Panc1 (cell line): ENCODE data around the gene PVALB. TPM values are rescaled to one million over a fixed set of nuclear protein-coding genes. Genes with fewer than 3 reads are reported as not detected.

ENCODE experiments used
- ATAC-seq: fragments of 200-7000 bp; cut with Tn5 transposase; 2 replicates; pipeline ENCODE4 v1.9.1; 2020; ENCODE audit warnings: mild to moderate bottlenecking, moderate library complexity
- Bru-seq: library from RNA; stranded (reverse); fragments of 400-500 nt; gene quantifications from one replicate; lab custom pipeline; 2021; lab: Mats Ljungman, UMichigan
- BruChase-seq, 2 experiments: library from RNA; stranded (reverse); fragments of 400-500 nt; gene quantifications; one replicate each; lab custom pipeline; 2021; lab: Mats Ljungman, UMichigan
- BruUV-seq: library from RNA; stranded (reverse); fragments of 400-500 nt; replicated peaks from 2 replicates; lab custom pipeline; 2021; lab: Mats Ljungman, UMichigan
- CTCF ChIA-PET: fragments of 300-600 bp; sonication (Branson Sonifier 250); formaldehyde crosslinking; loops from one replicate; lab custom pipeline; 2022; ENCODE audit warnings: antibody characterized with exemption; lab: Charles Lee
- POLR2A ChIA-PET: fragments of 300-600 bp; sonication (Branson Sonifier 250); formaldehyde crosslinking; loops from one replicate; lab custom pipeline; 2022; ENCODE audit warnings: antibody characterized with exemption; lab: Charles Lee
- DNase-seq: peaks from one replicate; pipeline ENCODE4 v3.0.0-alpha.2; 2010; ENCODE audit warnings: low read depth, low spot score
- H3K27ac ChIP-seq: 2 replicates; pipeline ENCODE4 v1.5.1; 2011; ENCODE audit warnings: mild to moderate bottlenecking, low read length, inconsistent platforms
- H3K27me3 ChIP-seq: fragments of 200-500 bp; sonication (Bioruptor generic); 2 replicates; pipeline ENCODE4 v1.6.0; 2014; ENCODE audit warnings: low read length, inconsistent platforms; ENCODE audit not compliant: control insufficient read depth, insufficient read depth
- H3K36me3 ChIP-seq: fragments of 200-500 bp; sonication (Bioruptor generic); 2 replicates; pipeline ENCODE4 v1.5.1; 2014; ENCODE audit warnings: inconsistent platforms, mild to moderate bottlenecking, low read length, moderate library complexity; ENCODE audit not compliant: control insufficient read depth, insufficient read depth
- H3K4me1 ChIP-seq: 2 replicates; pipeline ENCODE4 v1.5.1; 2011; ENCODE audit warnings: inconsistent platforms, mild to moderate bottlenecking, low read length, moderate library complexity; ENCODE audit not compliant: control insufficient read depth, insufficient read depth
- H3K4me3 ChIP-seq, 2 experiments: 2 replicates each; pipeline ENCODE4 v1.5.1; 2011 to 2012; ENCODE audit warnings: low read depth in 2 of 2, low read length in 2 of 2, mild to moderate bottlenecking in 2 of 2, inconsistent platforms in 1 of 2, moderate library complexity in 1 of 2
- H3K9me3 ChIP-seq: fragments of 200-500 bp; sonication (Bioruptor generic); 2 replicates; pipeline ENCODE4 v1.5.1; 2014; ENCODE audit warnings: low read depth, mild to moderate bottlenecking, inconsistent platforms, low read length, moderate library complexity; ENCODE audit not compliant: control insufficient read depth, insufficient read depth
- POLR2AphosphoS5 ChIP-seq: IDR thresholded peaks from 2 replicates; pipeline ENCODE4 v1.6.1; 2012; ENCODE audit warnings: mild to moderate bottlenecking, low read depth, low read length, moderate library complexity
- SIN3A ChIP-seq: IDR thresholded peaks from 2 replicates; pipeline ENCODE4 v1.6.1; 2012; ENCODE audit warnings: low read depth, mild to moderate bottlenecking, low read length, moderate library complexity, borderline replicate concordance; ENCODE audit not compliant: insufficient read depth
- TCF7L2 ChIP-seq: IDR thresholded peaks from 2 replicates; pipeline ENCODE4 v1.6.1; 2011; ENCODE audit warnings: mild to moderate bottlenecking, low read depth, low read length, inconsistent platforms
- in situ Hi-C: cut with HindIII; loops from 2 replicates; pipeline ENCODE4 v1.10.0; 2016; ENCODE audit warnings: low sequenced_read_pairs, low pct_unique_long_range_greater_than_20kb
- intact Hi-C: fragments of 100-400 bp; cut with micrococcal nuclease; formaldehyde crosslinking; loops from one replicate; pipeline ENCODE4 v1.10.0; 2022; ENCODE audit not compliant: unreplicated experiment
- long read RNA-seq: library from polyadenylated mRNA; unstranded; transcript quantifications from one replicate; pipeline ENCODE4 v2.0.0, GENCODE V29; 2021; ENCODE audit not compliant: unreplicated experiment
- polyA plus RNA-seq: library from polyadenylated mRNA; unstranded; fragments of >200 nt; gene quantifications from one replicate; pipeline ENCODE4 v1.2.1, GENCODE V29; 2012; ENCODE audit warnings: missing spikeins; ENCODE audit not compliant: insufficient read length
- total RNA-seq: library from RNA; stranded (reverse); gene quantifications from one replicate; pipeline ENCODE4 v1.2.1, GENCODE V29; 2021; ENCODE audit not compliant: unreplicated experiment
- TF ChIP-seq, protein P1 (sequence below), 2 experiments: IDR thresholded peaks; 2 replicates each; pipeline ENCODE4 v1.6.1; 2011 to 2012; ENCODE audit warnings: low read depth in 2 of 2, control low read depth in 1 of 2, low read length in 1 of 2, mild to moderate bottlenecking in 1 of 2, moderate library complexity in 1 of 2; ENCODE audit not compliant: insufficient read depth in 1 of 2
- TF ChIP-seq, protein P2 (sequence below): fragments of 450-650 bp; IDR thresholded peaks from 2 replicates; pipeline ENCODE4 v1.5.1; 2017; ENCODE audit warnings: mild to moderate bottlenecking

The PVALB gene, protein sequence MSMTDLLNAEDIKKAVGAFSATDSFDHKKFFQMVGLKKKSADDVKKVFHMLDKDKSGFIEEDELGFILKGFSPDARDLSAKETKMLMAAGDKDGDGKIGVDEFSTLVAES
- total RNA-seq, result not detected
- not detected for polyA plus RNA-seq
- Bru-seq, nascent RNA, result not detected
- percentile 5 among the genes with signal in this experiment for BruChase-seq, experiment 1, labeled RNA remaining after a 2-hour chase
- not detected for BruChase-seq, experiment 2, labeled RNA remaining after a 6-hour chase
- long read RNA-seq, result 0 reads

DNA sequence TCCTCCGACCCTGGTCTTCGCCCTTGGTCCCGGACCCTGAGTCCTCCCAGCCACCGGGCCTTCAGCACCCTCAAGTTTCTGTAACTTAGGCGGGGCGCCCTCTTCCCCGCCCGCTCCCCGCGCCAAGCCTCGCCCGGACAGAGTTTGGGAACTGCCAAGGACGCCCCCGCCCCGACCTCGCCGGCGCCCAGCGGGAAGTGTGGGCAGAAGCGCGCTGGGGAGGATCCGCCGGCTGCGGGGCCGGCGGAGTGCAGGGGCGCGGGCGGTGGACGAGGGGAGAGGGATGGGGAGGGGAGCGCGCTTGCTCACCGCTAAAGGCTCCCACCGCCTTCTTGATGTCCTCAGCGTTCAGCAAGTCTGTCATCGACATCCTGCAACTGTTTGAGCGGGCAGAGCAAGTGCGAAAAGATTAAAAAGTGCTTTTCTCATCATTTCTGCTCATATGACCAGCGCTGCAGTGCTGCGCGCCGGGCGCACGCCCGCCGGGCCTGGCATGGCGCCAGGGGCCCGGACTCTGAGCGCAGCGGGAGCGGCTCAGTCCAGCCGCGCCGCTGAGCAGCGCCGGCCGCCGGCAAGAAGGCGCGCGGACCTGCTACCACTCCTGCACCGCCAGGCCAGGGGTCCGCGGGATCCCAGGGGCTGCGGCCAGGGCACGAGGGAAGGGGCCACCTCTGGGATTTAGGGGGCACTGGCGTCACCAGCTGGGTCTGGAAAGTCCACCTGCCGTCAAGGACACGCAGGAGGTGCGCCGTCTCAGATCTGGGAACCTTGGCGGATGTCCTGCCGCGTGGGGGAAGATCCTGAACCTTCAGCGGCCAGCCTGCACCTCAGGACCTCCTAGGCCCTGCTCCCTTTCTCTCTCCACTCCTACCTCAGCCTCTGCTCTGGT lies at the start of gene PVALB:
Gene PVALB (minus strand): TSS at position 400 of the 889 bp plus-strand sequence. CDS start 30 bp downstream, at position 370.
- Histone ChIP-seq H3K27me3 (peaks cover 8% of the 10 kb centered on the region; the same call in 1 of the 2 replicates), H3K4me1 (no peaks in the 10 kb centered on the region; the same call in 1 of the 2 replicates), H3K36me3 (no peaks in the 10 kb centered on the region), H3K9me3 (no peaks in the 10 kb centered on the region), H3K4me3 (peak within 1 kb of the TSS; percentile 14 to 24; a peak in 3 of 4 replicates), H3K27ac (no peak within 1 kb of the TSS)
- in situ Hi-C loops (no loop called here), intact Hi-C loops (no loop called here)
- ChIA-PET POLR2A (no interaction called here), CTCF (no interaction called here)
- DNase-seq (no peak), ATAC-seq (peak; percentile 66)
- TF ChIP-seq, protein P1, sequence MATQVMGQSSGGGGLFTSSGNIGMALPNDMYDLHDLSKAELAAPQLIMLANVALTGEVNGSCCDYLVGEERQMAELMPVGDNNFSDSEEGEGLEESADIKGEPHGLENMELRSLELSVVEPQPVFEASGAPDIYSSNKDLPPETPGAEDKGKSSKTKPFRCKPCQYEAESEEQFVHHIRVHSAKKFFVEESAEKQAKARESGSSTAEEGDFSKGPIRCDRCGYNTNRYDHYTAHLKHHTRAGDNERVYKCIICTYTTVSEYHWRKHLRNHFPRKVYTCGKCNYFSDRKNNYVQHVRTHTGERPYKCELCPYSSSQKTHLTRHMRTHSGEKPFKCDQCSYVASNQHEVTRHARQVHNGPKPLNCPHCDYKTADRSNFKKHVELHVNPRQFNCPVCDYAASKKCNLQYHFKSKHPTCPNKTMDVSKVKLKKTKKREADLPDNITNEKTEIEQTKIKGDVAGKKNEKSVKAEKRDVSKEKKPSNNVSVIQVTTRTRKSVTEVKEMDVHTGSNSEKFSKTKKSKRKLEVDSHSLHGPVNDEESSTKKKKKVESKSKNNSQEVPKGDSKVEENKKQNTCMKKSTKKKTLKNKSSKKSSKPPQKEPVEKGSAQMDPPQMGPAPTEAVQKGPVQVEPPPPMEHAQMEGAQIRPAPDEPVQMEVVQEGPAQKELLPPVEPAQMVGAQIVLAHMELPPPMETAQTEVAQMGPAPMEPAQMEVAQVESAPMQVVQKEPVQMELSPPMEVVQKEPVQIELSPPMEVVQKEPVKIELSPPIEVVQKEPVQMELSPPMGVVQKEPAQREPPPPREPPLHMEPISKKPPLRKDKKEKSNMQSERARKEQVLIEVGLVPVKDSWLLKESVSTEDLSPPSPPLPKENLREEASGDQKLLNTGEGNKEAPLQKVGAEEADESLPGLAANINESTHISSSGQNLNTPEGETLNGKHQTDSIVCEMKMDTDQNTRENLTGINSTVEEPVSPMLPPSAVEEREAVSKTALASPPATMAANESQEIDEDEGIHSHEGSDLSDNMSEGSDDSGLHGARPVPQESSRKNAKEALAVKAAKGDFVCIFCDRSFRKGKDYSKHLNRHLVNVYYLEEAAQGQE (IDR thresholded peaks at IDR 0.05; ENCODE audit: insufficient read depth in 1 of 2, low read depth in 2 of 2, low read length in 1 of 2), result no peak
- TF ChIP-seq TCF7L2, result no peak
- TF ChIP-seq, protein P2, sequence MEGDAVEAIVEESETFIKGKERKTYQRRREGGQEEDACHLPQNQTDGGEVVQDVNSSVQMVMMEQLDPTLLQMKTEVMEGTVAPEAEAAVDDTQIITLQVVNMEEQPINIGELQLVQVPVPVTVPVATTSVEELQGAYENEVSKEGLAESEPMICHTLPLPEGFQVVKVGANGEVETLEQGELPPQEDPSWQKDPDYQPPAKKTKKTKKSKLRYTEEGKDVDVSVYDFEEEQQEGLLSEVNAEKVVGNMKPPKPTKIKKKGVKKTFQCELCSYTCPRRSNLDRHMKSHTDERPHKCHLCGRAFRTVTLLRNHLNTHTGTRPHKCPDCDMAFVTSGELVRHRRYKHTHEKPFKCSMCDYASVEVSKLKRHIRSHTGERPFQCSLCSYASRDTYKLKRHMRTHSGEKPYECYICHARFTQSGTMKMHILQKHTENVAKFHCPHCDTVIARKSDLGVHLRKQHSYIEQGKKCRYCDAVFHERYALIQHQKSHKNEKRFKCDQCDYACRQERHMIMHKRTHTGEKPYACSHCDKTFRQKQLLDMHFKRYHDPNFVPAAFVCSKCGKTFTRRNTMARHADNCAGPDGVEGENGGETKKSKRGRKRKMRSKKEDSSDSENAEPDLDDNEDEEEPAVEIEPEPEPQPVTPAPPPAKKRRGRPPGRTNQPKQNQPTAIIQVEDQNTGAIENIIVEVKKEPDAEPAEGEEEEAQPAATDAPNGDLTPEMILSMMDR, result no peak
- no peak for TF ChIP-seq SIN3A
- TF ChIP-seq POLR2AphosphoS5, result no peak
- BruUV-seq, result no TSS peak

DNA sequence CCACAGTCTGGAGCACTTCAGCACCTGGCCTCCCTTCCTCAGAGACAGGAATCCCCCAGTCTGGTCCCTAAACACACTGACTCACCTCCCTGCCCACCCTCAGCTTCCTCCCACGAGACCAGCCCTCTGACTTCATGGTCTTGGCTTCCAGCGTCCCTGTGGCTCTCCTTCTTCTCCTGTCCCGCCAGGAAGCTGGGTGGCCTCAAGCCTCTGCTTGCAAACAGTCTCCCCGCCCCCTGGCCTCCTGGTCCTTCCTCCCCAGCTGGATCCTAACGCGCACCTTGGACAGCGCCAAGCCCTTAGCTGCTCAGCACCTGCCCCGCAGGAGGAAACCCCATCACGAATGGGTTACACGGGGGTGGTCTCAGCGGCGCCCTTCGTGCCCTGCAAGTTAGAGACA lies 48.5 kb upstream of the PVALB start:
- in situ Hi-C loops, result no loop called here
- intact Hi-C loops, result no loop called here
- H3K4me1 ChIP-seq, result no peaks in the 10 kb centered on the region
- H3K27ac ChIP-seq, result no peak overlapping the region
- no peaks in the 10 kb centered on the region; the same call in 1 of the 2 replicates for H3K27me3 ChIP-seq
- no peak overlapping the region for H3K4me3 ChIP-seq
- ATAC-seq (no peak), DNase-seq (no peak)
- POLR2A ChIA-PET, result no interaction called here
- H3K36me3 ChIP-seq, result no peaks in the 10 kb centered on the region
- BruUV-seq, result no TSS peak
- no peaks in the 10 kb centered on the region for H3K9me3 ChIP-seq
- TF ChIP-seq SIN3A (no peak), POLR2AphosphoS5 (no peak), TCF7L2 (no peak)
- TF ChIP-seq, protein P1 (IDR thresholded peaks at IDR 0.05; ENCODE audit: insufficient read depth in 1 of 2, low read depth in 2 of 2, low read length in 1 of 2), result peak; percentile 88 to 92
- TF ChIP-seq, protein P2, result no peak
- CTCF ChIA-PET, result interaction anchor here (1.3 kb wide), 1 partner anchor 9 kb away, joined by 3 read pairs; no protein-coding TSS in a partner anchor
